ENCODE results near the gene COPZ1.
A peak's percentile ranks its signal among the peaks of the same experiment; 100 is the strongest.
"Not testable (repeated sequence)": the region's sequence is repeated elsewhere in the genome, so short reads cannot be mapped to it uniquely, and the experiment has no call there.

COPZ1 gene

GRCh38 chr12:54294152-54294952, 30.6 kb upstream of the COPZ1 start:
- peak in 44 of 58 donors; percentile 3 to 73 (median 43) for DNase-seq

GRCh38 chr12:54294953-54295566, 29.9 kb upstream of the COPZ1 start:
- peak in 2 of 58 donors; percentile 9 to 17 for DNase-seq

- no peak for DNase-seq
These were observed 28.4 kb upstream of the COPZ1 start for GRCh38 chr12:54296393-54297099.

- no peak for DNase-seq
These were observed 26.0 kb upstream of the COPZ1 start for GRCh38 chr12:54298904-54299303.

GRCh38 chr12:54299515-54300224, 25.3 kb upstream of the COPZ1 start:
- DNase-seq: no peak

GRCh38 chr12:54300225-54300731, 24.7 kb upstream of the COPZ1 start:
- DNase-seq: no peak

GRCh38 chr12:54300732-54301427, 24.1 kb upstream of the COPZ1 start, which contains the start of gene NFE2:
Gene NFE2, minus strand, starts transcription at chr12:54301015. Its CDS starts 5,767 bp downstream, at chr12:54295248.
- DNase-seq: peak in 8 of 58 donors; percentile 2 to 27 (median 12)

- no peak for DNase-seq
These were observed 23.4 kb upstream of the COPZ1 start for GRCh38 chr12:54301428-54302048.

- DNase-seq: no peak
These were observed 21.3 kb upstream of the COPZ1 start for GRCh38 chr12:54303640-54304039.

- peak in 4 of 58 donors; percentile 9 to 30 (median 25) for DNase-seq
These were observed 20.6 kb upstream of the COPZ1 start for GRCh38 chr12:54304187-54304810.

GRCh38 chr12:54306925-54307741, 17.8 kb upstream of the COPZ1 start:
- no peak for DNase-seq

- no peak for DNase-seq
These were observed 13.9 kb upstream of the COPZ1 start for GRCh38 chr12:54311051-54311450.

- DNase-seq: not testable (repeated sequence)
These were observed 12.6 kb upstream of the COPZ1 start for GRCh38 chr12:54312309-54312708.

- DNase-seq: no peak
These were observed 3.6 kb upstream of the COPZ1 start for GRCh38 chr12:54321363-54321762.

GRCh38 chr12:54325442-54326109, 645 bp downstream of the COPZ1 start:
- not testable (repeated sequence) for DNase-seq

- no peak for DNase-seq
These were observed 3.8 kb downstream of the COPZ1 start for GRCh38 chr12:54328595-54329337.

- DNase-seq: no peak
These were observed 4.8 kb downstream of the COPZ1 start for GRCh38 chr12:54329759-54330158.

Data from anterior cingulate cortex (tissue), 58 donors.